NCI-H2227 (cell line): ENCODE data around the gene ADORA1.

Source experiments
- DNase-seq: peaks from one replicate; lab custom pipeline; 2025; ENCODE audit not compliant: unreplicated experiment; lab: John Stamatoyannopoulos, UW

Gene ADORA1

GRCh38 chr1:203127666-203128430 lies at the start of gene ADORA1:
Gene ADORA1, plus strand, starts transcription at chr1:203127726. Its CDS starts 1,116 bp downstream, at chr1:203128842.
- DNase-seq: peak; percentile 73

- no peak for DNase-seq
Measured at GRCh38 chr1:203077956-203078355, 49.6 kb upstream of the ADORA1 start.

GRCh38 chr1:203078478-203078877 lies 49.0 kb upstream of the ADORA1 start:
- no peak for DNase-seq

- no peak for DNase-seq
Measured at GRCh38 chr1:203080456-203080855, 47.1 kb upstream of the ADORA1 start.

GRCh38 chr1:203081465-203082230 lies 45.9 kb upstream of the ADORA1 start:
- DNase-seq: no peak

- DNase-seq: no peak
Measured at GRCh38 chr1:203082231-203082505, 45.4 kb upstream of the ADORA1 start.

- no peak for DNase-seq
Measured at GRCh38 chr1:203082571-203083462, 44.7 kb upstream of the ADORA1 start.

GRCh38 chr1:203083463-203083921 lies 44.0 kb upstream of the ADORA1 start:
- DNase-seq: no peak

- no peak for DNase-seq
Measured at GRCh38 chr1:203084588-203085527, 42.7 kb upstream of the ADORA1 start.

GRCh38 chr1:203085528-203086406 lies 41.8 kb upstream of the ADORA1 start, which contains the start of gene MYOG:
Gene MYOG, minus strand, starts transcription at chr1:203086012. Its CDS starts 51 bp downstream, at chr1:203085961.
- DNase-seq: peak; percentile 33

GRCh38 chr1:203086992-203087763 lies 40.3 kb upstream of the ADORA1 start:
- DNase-seq: no peak

GRCh38 chr1:203088441-203088840 lies 39.1 kb upstream of the ADORA1 start:
- no peak for DNase-seq

- no peak for DNase-seq
Measured at GRCh38 chr1:203089001-203089650, 38.4 kb upstream of the ADORA1 start.

GRCh38 chr1:203089651-203090045 lies 37.9 kb upstream of the ADORA1 start:
- DNase-seq: no peak

GRCh38 chr1:203090421-203091198 lies 36.9 kb upstream of the ADORA1 start:
- DNase-seq: no peak

- DNase-seq: no peak
Measured at GRCh38 chr1:203091199-203091477, 36.4 kb upstream of the ADORA1 start.

GRCh38 chr1:203091761-203092330 lies 35.7 kb upstream of the ADORA1 start:
- no peak for DNase-seq
